K562 (cell line): ENCODE results near the gene ZC3H18. TPM values are rescaled to one million over a fixed set of nuclear protein-coding genes. Genes with fewer than 3 reads are reported as not detected.

Experiments
- ATAC-seq: fragments of 200-7000 bp; cut with Tn5 transposase; 3 replicates; pipeline ENCODE4 v1.9.1; 2020; ENCODE audit warnings: moderate library complexity
- BruUV-seq: library from RNA; stranded (reverse); fragments of 400-500 nt; replicated peaks from 2 replicates; lab custom pipeline; 2021; lab: Mats Ljungman, UMichigan
- CTCF ChIA-PET: fragments of 300-600 bp; formaldehyde crosslinking; extraction: SDS; loops from one replicate; lab custom pipeline; 2021; ENCODE audit warnings: low intra/inter-chr PET ratio; lab: Yijun Ruan, JAX
- POLR2A ChIA-PET: fragments of 300-600, 350-650 bp; sonication (Branson Sonifier 250); formaldehyde crosslinking; extraction: SDS; loops from one replicate; lab custom pipeline; 2021; ENCODE audit warnings: antibody characterized with exemption, inconsistent platforms; lab: Yijun Ruan, JAX
- DNase-seq, 4 experiments: peaks; one replicate each; pipeline versions ENCODE4 v3.0.0 to v3.0.0-alpha.2; 2011 to 2018; ENCODE audit warnings: low spot score in 3 of 4, mixed read lengths in 3 of 4; ENCODE audit errors: extremely low read depth in 1 of 4
- FAIRE-seq: peaks from 2 replicates; lab custom pipeline; 2011; peaks lifted over from hg19 to GRCh38; lab: Jason Lieb, UNC
- H2AFZ ChIP-seq: 2 replicates; pipeline ENCODE4 v1.6.0; 2011; ENCODE audit warnings: low read depth, low read length, control low read depth, inconsistent platforms
- H3K27ac ChIP-seq: fragments of 200-600 bp; 3 replicates; pipeline ENCODE4 v1.8.0; 2011; ENCODE audit warnings: low read depth, mild to moderate bottlenecking, control low read depth, inconsistent platforms, low read length, moderate library complexity, mixed read lengths; ENCODE audit errors: extremely low read depth
- H3K27me3 ChIP-seq, 2 experiments: fragments of 300-600 bp in 1 of 2; 2 replicates in 1 of 2; 3 replicates in 1 of 2; pipeline versions ENCODE4 v1.6.0 to v1.8.0; 2011; ENCODE audit warnings: inconsistent platforms in 2 of 2, low read length in 2 of 2, mild to moderate bottlenecking in 1 of 2, mixed read lengths in 1 of 2, moderate library complexity in 1 of 2; ENCODE audit not compliant: control insufficient read depth in 2 of 2, insufficient read depth in 2 of 2
- H3K36me3 ChIP-seq: fragments of 300-600 bp; 3 replicates; pipeline ENCODE4 v1.8.0; 2011; ENCODE audit warnings: mild to moderate bottlenecking, low read length, inconsistent platforms; ENCODE audit not compliant: control insufficient read depth, insufficient read depth
- H3K4me1 ChIP-seq, 2 experiments: fragments of 200-600 bp in 1 of 2; replicated peaks in 1 of 2; 2 replicates in 1 of 2; 3 replicates in 1 of 2; pipeline versions ENCODE4 v1.5.1 to v1.8.0; 2011; ENCODE audit warnings: inconsistent platforms in 2 of 2, low read length in 2 of 2, mild to moderate bottlenecking in 1 of 2, mixed read lengths in 1 of 2, moderate library complexity in 1 of 2; ENCODE audit not compliant: control insufficient read depth in 2 of 2, insufficient read depth in 2 of 2
- H3K4me2 ChIP-seq: 2 replicates; pipeline ENCODE4 v1.6.1; 2011; ENCODE audit warnings: low read length, control low read depth, inconsistent platforms, mixed read lengths; ENCODE audit not compliant: insufficient read depth
- H3K4me3 ChIP-seq: fragments of 200-600 bp; sonication (generic), shearing (Covaris generic); 2 replicates; pipeline ENCODE4 v1.5.1; 2016; ENCODE audit warnings: control low read depth, inconsistent platforms
- H3K79me2 ChIP-seq: fragments of 200-600 bp; 3 replicates; pipeline ENCODE4 v1.8.0; 2011; ENCODE audit warnings: low read length, inconsistent platforms; ENCODE audit not compliant: control insufficient read depth, insufficient read depth
- H3K9ac ChIP-seq, 2 experiments: 2 replicates each; pipeline versions ENCODE4 v1.6.0 to v1.6.1; 2011; ENCODE audit warnings: low read depth in 2 of 2, low read length in 2 of 2, control low read depth in 1 of 2, inconsistent platforms in 1 of 2, mild to moderate bottlenecking in 1 of 2, mixed read lengths in 1 of 2; ENCODE audit not compliant: insufficient read depth in 1 of 2
- H3K9me1 ChIP-seq: one replicate; pipeline ENCODE4 v1.6.0; 2011; ENCODE audit warnings: inconsistent platforms, mild to moderate bottlenecking, low read length, moderate library complexity; ENCODE audit not compliant: control insufficient read depth, insufficient read depth
- H3K9me3 ChIP-seq: replicated peaks from 2 replicates; pipeline ENCODE4 v1.5.1; 2011; ENCODE audit warnings: low read depth, low read length, inconsistent platforms; ENCODE audit not compliant: control insufficient read depth, insufficient read depth
- H4K20me1 ChIP-seq: replicated peaks from 2 replicates; pipeline ENCODE4 v1.6.1; 2011; ENCODE audit warnings: low read length, inconsistent platforms, mixed read lengths; ENCODE audit not compliant: control insufficient read depth, insufficient read depth
- E2F3 ChIP-seq: fragments of 250-450 bp; sonication (Bioruptor Pico); IDR thresholded peaks from 2 replicates; pipeline ENCODE4 v1.4.0; 2020; ENCODE audit warnings: mild to moderate bottlenecking
- HMGN3 ChIP-seq: IDR thresholded peaks from 2 replicates; pipeline ENCODE4 v1.6.1; 2011; ENCODE audit warnings: borderline replicate concordance, low read depth, mild to moderate bottlenecking, mixed read lengths, low read length; ENCODE audit not compliant: insufficient read length; ENCODE audit errors: extremely low read depth
- MEF2A ChIP-seq: IDR thresholded peaks from 2 replicates; pipeline ENCODE4 v1.6.1; 2011; ENCODE audit warnings: low read depth, mild to moderate bottlenecking, low read length, moderate library complexity; ENCODE audit not compliant: control insufficient read depth
- POLR2G ChIP-seq: fragments of 200-400 bp; formaldehyde crosslinking; IDR thresholded peaks from 2 replicates; pipeline ENCODE4 v1.6.1; 2017; ENCODE audit warnings: low read depth, mild to moderate bottlenecking, antibody characterized with exemption, low read length, moderate library complexity
- RBM22 ChIP-seq: fragments of 200-400 bp; formaldehyde crosslinking; IDR thresholded peaks from 2 replicates; pipeline ENCODE4 v1.6.1; 2018; ENCODE audit warnings: low read length, low read depth; ENCODE audit not compliant: poor library complexity, severe bottlenecking
- TBP ChIP-seq: optimal IDR thresholded peaks from 2 replicates; pipeline ENCODE3; 2011; ENCODE audit warnings: low read depth, low read length, improper control_type of control experiment
- ZNF282 ChIP-seq: sonication (generic); formaldehyde crosslinking; IDR thresholded peaks from 2 replicates; pipeline ENCODE4 v1.8.1; 2023; ENCODE audit warnings: missing genetic modification reagents
- ZNF436 ChIP-seq: fragments of 250-450, 450-650 bp; sonication (Bioruptor Pico); formaldehyde crosslinking; IDR thresholded peaks from 2 replicates; pipeline ENCODE4 v1.7.0; 2020; ENCODE audit warnings: mild to moderate bottlenecking
- WGBS: fragments of 100-300 bp; shearing (Covaris generic); methylation state at CpG from one replicate; pipeline ENCODE4 v1.1.6; 2016; ENCODE audit warnings: low coverage, mixed read lengths; ENCODE audit not compliant: insufficient coverage; ENCODE audit errors: missing lambda C conversion rate; 5-methylcytosine and 5-hydroxymethylcytosine counted together
- in situ Hi-C: fragments of 300-500 bp; cut with MboI; formaldehyde crosslinking; loops from 4 replicates; pipeline ENCODE4 v1.15.0; 2018; ENCODE audit warnings: inconsistent platforms, mixed read lengths
- intact Hi-C: fragments of 100-400 bp; cut with micrococcal nuclease; formaldehyde crosslinking; loops from 2 replicates; pipeline ENCODE4 v1.14.2; 2022
- polyA plus RNA-seq, 8 experiments: library from polyadenylated mRNA; depleted of rRNA in 4 of 8; stranded (reverse) in 5 of 8; unstranded in 3 of 8; fragments of >200 nt; fragmentation: Nextera tagmentation in 2 of 8; fragmentation: Illumina TruSeq in 1 of 8; extraction: Ambion mirVana in 2 of 8; extraction: Trizol in 1 of 8; gene quantifications; 2 replicates each; pipeline versions ENCODE4 v1.2.1 to v1.2.3, GENCODE V29; 2011 to 2014; ENCODE audit warnings: inconsistent platforms in 1 of 8, missing spikeins in 1 of 8
- total RNA-seq, 7 experiments: library from RNA; depleted of rRNA in 6 of 7; stranded (reverse); fragments of >200 nt in 6 of 7; fragmentation: Illumina TruSeq in 2 of 7; extraction: Trizol in 2 of 7; gene quantifications; 2 replicates each; pipeline versions ENCODE4 v1.2.1 to v1.2.3, GENCODE V29; 2011 to 2021; ENCODE audit warnings: low replicate concordance in 1 of 7
- TF ChIP-seq, protein P1 (sequence below): sonication (generic); formaldehyde crosslinking; IDR thresholded peaks from 2 replicates; pipeline ENCODE4 v1.8.1; 2023; ENCODE audit warnings: mild to moderate bottlenecking, missing genetic modification reagents

ZC3H18 gene
- total and polyA plus RNA-seq, 9 of the 15 experiments (the other 6 are each of a cell fraction or from before 2014, with no cell fraction given): 1.7 to 88.7 (median 26.9) TPM

DNA sequence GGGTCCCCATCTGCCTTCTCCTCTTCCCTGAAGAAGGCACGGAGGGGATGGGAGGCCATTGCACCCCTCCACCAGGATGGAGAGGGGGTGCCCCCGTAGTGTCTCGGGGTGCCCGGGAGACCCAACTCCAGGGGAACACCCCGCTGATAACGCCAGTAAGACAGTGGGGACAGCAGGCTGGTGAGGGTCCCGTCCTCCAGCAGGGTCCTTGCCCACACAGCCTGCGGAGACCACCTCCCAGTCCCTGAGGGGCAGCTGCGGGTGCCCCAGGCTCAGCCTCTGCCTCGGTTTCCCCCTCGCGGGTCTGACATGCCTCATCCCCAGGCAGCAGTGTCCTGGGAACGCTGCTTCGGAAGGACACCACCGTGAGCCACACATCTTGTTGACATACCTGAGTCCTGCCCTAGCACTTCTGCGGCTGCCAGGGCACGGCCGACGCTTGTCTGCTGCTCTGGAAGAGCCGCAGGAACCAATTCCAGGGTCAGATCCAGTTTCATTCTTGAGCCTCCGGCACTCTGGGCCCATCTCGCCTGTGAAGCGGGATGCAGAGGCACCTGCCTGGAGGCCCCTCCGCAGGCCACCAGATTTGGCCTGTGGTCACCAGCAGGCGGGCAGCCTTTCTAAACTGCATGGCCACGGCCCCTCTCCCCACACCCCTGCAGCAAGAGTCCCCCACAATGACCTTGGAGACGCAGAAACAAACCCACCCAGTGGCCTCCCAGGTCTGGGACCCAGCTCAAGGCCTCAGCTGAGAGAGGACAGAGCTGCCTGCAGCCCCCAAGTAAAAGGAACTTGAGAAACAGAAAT lies 39.9 kb upstream of the ZC3H18 start:
- FAIRE-seq: no peak
- H3K4me3 ChIP-seq: no peak overlapping the region
- no peak for DNase-seq
- no peaks in the 10 kb centered on the region for H4K20me1 ChIP-seq
- intact Hi-C loops (no loop called here), in situ Hi-C loops (no loop called here)
- no peak for ATAC-seq
- CTCF ChIA-PET: interaction anchor here (1.1 kb wide), 2 partner anchors 30 to 67 kb away, joined by 3 read pairs; no protein-coding TSS in a partner anchor
- H3K27me3 ChIP-seq: no peaks in the 10 kb centered on the region
- H3K9ac ChIP-seq: peak overlapping the region in 1 of 2 experiments; percentile 66; a peak in 2 of 4 replicates
- BruUV-seq: no TSS peak
- H3K36me3 ChIP-seq: peaks cover 72% of the 10 kb centered on the region; the same call in 2 of the 3 replicates
- WGBS: 83% methylated on average over 25 of the region's 27 CpGs
- H3K9me1 ChIP-seq: no peaks in the 10 kb centered on the region
- peak overlapping the region; percentile 20; the same call in 1 of the 3 replicates for H3K27ac ChIP-seq
- peaks cover 32 to 85% of the 10 kb centered on the region in 2 experiments for H3K4me1 ChIP-seq
- no peak overlapping the region for H2AFZ ChIP-seq
- H3K4me2 ChIP-seq: no peak overlapping the region
- no peaks in the 10 kb centered on the region for H3K9me3 ChIP-seq
- POLR2A ChIA-PET: interaction anchor here (0.7 to 1.0 kb wide), 2 partner anchors 9 to 120 kb away, joined by 3 read pairs; no protein-coding TSS in a partner anchor
- peaks cover 5% of the 10 kb centered on the region; the same call in 1 of the 3 replicates for H3K79me2 ChIP-seq
- 0 out of 2 replicates have a peak, but pooled peaks have one; percentile 40 for TF ChIP-seq E2F3
- peak; percentile 70 for TF ChIP-seq POLR2G
- TF ChIP-seq TBP: no peak
- peak; percentile 15 for TF ChIP-seq HMGN3
- TF ChIP-seq ZNF282 (CRISPR knock-in tag): 0 out of 2 replicates have a peak, but pooled peaks have one; percentile 26
- TF ChIP-seq MEF2A: no peak
- TF ChIP-seq, protein P1, sequence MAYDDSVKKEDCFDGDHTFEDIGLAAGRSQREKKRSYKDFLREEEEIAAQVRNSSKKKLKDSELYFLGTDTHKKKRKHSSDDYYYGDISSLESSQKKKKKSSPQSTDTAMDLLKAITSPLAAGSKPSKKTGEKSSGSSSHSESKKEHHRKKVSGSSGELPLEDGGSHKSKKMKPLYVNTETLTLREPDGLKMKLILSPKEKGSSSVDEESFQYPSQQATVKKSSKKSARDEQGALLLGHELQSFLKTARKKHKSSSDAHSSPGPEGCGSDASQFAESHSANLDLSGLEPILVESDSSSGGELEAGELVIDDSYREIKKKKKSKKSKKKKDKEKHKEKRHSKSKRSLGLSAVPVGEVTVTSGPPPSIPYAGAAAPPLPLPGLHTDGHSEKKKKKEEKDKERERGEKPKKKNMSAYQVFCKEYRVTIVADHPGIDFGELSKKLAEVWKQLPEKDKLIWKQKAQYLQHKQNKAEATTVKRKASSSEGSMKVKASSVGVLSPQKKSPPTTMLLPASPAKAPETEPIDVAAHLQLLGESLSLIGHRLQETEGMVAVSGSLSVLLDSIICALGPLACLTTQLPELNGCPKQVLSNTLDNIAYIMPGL: no peak
- peak; percentile 73 for TF ChIP-seq RBM22
- TF ChIP-seq ZNF436 (CRISPR knock-in tag): no peak
- TF ChIP-seq, all 486 proteins: peak for 5
